ENCODE measurements around the gene PITX2. TPM values are rescaled to one million over a fixed set of nuclear protein-coding genes. Genes with fewer than 3 reads are reported as not detected.

Gene PITX2
- total RNA-seq, 2 donors from 2014 or later = 14.3 to 22.4 TPM

- intact Hi-C loops (cut with DNase I) = loop anchor here in 1 of 2 donors (10.0 kb wide), 3 partner anchors 317 to 837 kb away; no protein-coding TSS in a partner anchor
- DNase-seq (no peak), ATAC-seq (no peak)
Measured at GRCh38 chr4:110637408-110638088, 14.7 kb upstream of the PITX2 start.

GRCh38 chr4:110636680-110637407, 14.0 kb upstream of the PITX2 start:
- intact Hi-C loops (cut with DNase I) = loop anchor here in 1 of 2 donors (10.0 kb wide), 3 partner anchors 318 to 838 kb away; no protein-coding TSS in a partner anchor

GRCh38 chr4:110636171-110636679, 13.3 kb upstream of the PITX2 start:
- intact Hi-C loops (cut with DNase I) = loop anchor here in 1 of 2 donors (10.0 kb wide), 3 partner anchors 319 to 839 kb away; no protein-coding TSS in a partner anchor
- DNase-seq = no peak
- ATAC-seq = no peak

More at GRCh38 chr4:110636680-110637407, 14.0 kb upstream of the PITX2 start:
- peak; percentile 31 for DNase-seq
- ATAC-seq = peak; percentile 66 to 87

- intact Hi-C loops (cut with DNase I) = loop anchor here in 1 of 2 donors (10.0 kb wide), 3 partner anchors 319 to 839 kb away; no protein-coding TSS in a partner anchor
- ATAC-seq = no peak
- DNase-seq = no peak
Measured at GRCh38 chr4:110635163-110635865, 12.4 kb upstream of the PITX2 start.

GRCh38 chr4:110634350-110635162, 11.7 kb upstream of the PITX2 start:
- intact Hi-C loops (cut with DNase I) = loop anchor here (5.0 to 10.0 kb wide), 5 partner anchors 320 to 843 kb away; no protein-coding TSS in a partner anchor
- no peak for DNase-seq
- ATAC-seq = no peak

GRCh38 chr4:110633358-110634341, 10.8 kb upstream of the PITX2 start:
- no peak for ATAC-seq
- DNase-seq = no peak
- intact Hi-C loops (cut with DNase I) = loop anchor here (2.0 to 10.0 kb wide), 6 partner anchors 321 to 844 kb away; no protein-coding TSS in a partner anchor

- ATAC-seq (no peak), DNase-seq (no peak)
- intact Hi-C loops (cut with DNase I) = loop anchor here (2.0 to 10.0 kb wide), 6 partner anchors 322 to 845 kb away; no protein-coding TSS in a partner anchor
Measured at GRCh38 chr4:110632506-110633357, 9.9 kb upstream of the PITX2 start.

- DNase-seq = peak; percentile 76
- ATAC-seq = peak; percentile 95 to 98
- intact Hi-C loops (cut with DNase I) = loop anchor here (2.0 to 10.0 kb wide), 7 partner anchors 323 to 999 kb away; no protein-coding TSS in a partner anchor
Measured at GRCh38 chr4:110631584-110632505, 9.0 kb upstream of the PITX2 start.

- DNase-seq (no peak), ATAC-seq (no peak)
- intact Hi-C loops (cut with DNase I) = loop anchor here (2.0 to 10.0 kb wide), 6 partner anchors 324 to 1000 kb away; no protein-coding TSS in a partner anchor
Measured at GRCh38 chr4:110630688-110631402, 8.0 kb upstream of the PITX2 start.

- intact Hi-C loops (cut with DNase I) = loop anchor here (2.0 to 10.0 kb wide), 6 partner anchors 325 to 1001 kb away; no protein-coding TSS in a partner anchor
- ATAC-seq (no peak), DNase-seq (no peak)
Measured at GRCh38 chr4:110629780-110630687, 7.2 kb upstream of the PITX2 start.

GRCh38 chr4:110629214-110629754, 6.4 kb upstream of the PITX2 start:
- ATAC-seq (no peak), DNase-seq (no peak)
- intact Hi-C loops (cut with DNase I) = no loop called here

GRCh38 chr4:110628663-110629213, 5.9 kb upstream of the PITX2 start:
- no peak for ATAC-seq
- DNase-seq = no peak
- intact Hi-C loops (cut with DNase I) = no loop called here
